NCI-H146 treated with DMSO at 0.1 percent for 48 hours (cell line): ENCODE data around the gene CCDC88B.
A peak's percentile ranks its signal among the peaks of the same experiment; 100 is the strongest.

Source experiments
- DNase-seq: peaks from one replicate; lab custom pipeline; 2025; ENCODE audit not compliant: unreplicated experiment; lab: John Stamatoyannopoulos, UW

CCDC88B gene

GRCh38 chr11:64359712-64360445 is 19.9 kb downstream of the CCDC88B start:
- no peak for DNase-seq

DNA sequence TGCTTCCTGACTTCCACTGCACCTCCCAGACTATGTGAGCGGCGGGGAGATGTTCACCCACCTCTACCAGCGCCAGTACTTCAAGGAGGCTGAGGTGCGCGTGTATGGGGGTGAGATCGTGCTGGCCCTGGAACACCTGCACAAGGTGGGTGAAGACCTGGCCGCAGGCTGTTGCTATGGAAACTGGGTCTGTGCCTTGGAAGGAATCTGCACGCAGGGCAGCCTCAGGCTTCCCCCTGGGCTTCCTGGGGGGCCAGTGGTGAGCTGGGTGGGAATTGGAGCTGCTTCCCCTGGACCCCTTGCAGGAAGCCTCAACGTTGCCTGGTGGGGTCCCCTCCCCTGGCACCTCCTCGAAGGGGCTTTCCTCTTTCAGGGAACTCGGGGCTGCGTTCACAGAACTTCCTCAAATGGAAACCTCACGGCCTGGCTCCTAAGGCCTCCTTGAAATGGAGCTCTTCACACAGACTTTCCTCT is 20.5 kb downstream of the CCDC88B start:
- DNase-seq, result no peak

DNA sequence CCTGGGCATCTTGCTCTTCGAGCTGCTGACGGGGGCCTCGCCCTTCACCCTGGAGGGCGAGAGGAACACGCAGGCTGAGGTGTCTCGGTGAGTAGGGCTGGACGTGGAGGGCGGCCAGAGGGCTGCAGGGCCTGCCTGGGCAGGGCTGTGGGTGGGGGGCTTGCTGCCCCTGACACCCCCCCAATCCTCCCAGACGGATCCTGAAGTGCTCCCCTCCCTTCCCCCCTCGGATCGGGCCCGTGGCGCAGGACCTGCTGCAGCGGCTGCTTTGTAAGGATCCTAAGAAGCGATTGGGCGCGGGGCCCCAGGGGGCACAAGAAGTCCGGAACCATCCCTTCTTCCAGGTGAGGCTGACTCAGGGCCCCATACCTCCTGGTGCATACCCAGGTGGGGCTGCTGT is 21.7 kb downstream of the CCDC88B start:
- DNase-seq, result no peak

- DNase-seq, result no peak
These were observed 22.3 kb downstream of the CCDC88B start for GRCh38 chr11:64362339-64362738.

- DNase-seq, result no peak
These were observed 24.4 kb downstream of the CCDC88B start for GRCh38 chr11:64364435-64364834.

DNA sequence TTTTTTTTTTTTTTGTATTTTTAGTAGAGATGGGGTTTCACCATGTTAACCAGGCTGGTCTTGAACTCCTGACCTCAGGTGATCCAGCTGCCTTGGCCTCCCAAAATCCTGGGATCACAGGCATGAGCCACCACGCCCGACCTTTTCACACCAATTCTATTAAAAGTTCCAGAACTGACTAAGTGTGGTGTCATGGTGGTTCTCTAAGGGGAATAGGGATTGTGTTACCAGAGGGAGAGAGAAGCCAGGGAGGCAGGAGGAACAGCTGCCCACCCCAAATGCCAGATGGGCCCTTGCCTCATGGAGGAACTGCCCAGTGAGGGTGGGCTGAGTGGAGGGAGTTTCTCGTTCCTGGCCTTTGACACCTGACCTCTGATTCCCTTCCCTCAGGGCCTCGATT is 24.9 kb downstream of the CCDC88B start:
- no peak for DNase-seq

- DNase-seq, result no peak
These were observed 26.7 kb downstream of the CCDC88B start for GRCh38 chr11:64366751-64367150.

- no peak for DNase-seq
These were observed 28.1 kb downstream of the CCDC88B start for GRCh38 chr11:64367931-64368672.

DNA sequence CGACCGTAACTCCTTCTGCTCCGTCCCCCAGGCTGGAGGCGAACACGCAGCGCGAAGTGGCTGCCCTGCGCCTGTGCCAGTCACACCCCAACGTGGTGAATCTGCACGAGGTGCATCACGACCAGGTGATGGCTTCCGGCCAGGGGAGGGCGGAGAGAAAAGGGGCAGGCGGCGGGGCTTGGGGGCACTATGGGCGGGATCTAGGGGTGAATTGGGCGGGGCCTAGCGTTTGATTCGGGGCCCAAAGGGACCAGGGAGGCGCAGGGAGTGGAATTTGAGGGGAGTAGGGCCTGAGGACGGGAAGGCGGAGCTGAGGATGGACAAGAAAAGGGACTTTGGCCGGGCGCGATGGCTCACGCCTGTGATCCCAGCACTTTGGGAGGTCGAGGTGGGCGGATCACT is 28.7 kb downstream of the CCDC88B start:
- no peak for DNase-seq

- no peak for DNase-seq
These were observed 29.7 kb downstream of the CCDC88B start for GRCh38 chr11:64369440-64370421.

DNA sequence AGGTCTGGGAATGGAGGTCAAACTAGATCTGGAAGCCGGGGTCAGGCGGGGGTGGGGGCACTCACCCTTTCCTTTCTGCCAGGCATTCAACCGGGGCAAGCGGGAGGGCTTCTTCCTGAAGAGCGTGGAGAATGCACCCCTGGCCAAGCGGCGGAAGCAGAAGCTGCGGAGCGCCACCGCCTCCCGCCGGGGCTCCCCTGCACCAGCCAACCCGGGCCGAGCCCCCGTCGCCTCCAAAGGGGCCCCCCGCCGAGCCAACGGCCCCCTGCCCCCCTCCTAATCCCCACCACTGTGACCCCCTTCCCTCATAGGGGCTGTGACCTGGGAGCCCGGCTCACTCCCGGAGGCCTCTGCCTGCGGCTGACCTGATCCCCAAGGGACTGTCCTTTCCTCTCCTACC is 31.2 kb downstream of the CCDC88B start:
- no peak for DNase-seq

DNA sequence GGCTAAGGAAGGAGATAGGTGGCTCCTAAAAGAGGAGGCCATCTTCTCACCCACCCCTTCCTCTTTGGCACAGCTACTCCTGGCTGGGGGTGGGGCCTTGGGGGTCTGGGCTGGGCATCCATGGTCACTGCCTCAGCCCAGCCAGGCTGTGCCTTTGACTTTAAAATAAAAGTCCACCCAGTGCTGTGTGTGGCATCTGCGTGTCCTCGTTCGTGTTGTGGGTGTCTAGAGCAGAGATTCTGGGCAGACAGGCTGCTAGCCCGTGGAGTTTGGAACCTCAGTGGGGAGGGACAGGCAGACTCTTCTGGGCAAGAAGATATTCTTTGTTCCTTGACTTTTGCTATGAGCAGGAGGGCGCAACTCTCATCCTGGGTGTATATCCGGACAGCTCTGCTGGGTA is 32.0 kb downstream of the CCDC88B start:
- no peak for DNase-seq

- peak; percentile 89 for DNase-seq
These were observed 33.0 kb downstream of the CCDC88B start for GRCh38 chr11:64372802-64373597.

- no peak for DNase-seq
These were observed 33.6 kb downstream of the CCDC88B start for GRCh38 chr11:64373598-64373974.

GRCh38 chr11:64376071-64376470 is 36.1 kb downstream of the CCDC88B start:
- no peak for DNase-seq

DNA sequence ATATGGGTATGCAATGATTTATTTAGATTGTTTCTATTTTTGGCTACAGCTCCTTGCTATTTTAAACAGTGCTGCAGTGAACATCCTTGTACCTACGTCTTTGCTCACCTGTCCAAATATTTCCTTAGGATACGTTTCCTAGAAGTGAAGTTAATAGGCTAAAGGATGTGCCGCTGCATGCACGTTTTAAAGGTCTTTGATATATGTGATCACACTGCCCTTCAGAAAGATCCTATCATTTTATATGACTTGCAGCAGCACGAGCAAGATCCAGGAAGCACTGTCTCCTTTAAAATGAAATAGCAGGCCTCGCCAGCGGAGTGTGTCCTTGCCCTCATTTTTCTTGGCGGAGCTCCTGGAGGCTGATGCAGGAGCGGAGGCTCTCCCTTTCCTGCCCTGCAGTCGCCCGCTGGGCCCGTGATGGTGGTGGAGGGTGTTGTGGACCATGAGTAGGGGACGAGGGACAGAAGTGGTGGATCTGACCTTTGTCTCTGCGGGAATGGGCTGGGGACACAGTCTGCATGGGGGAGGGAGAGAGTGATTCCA is 38.4 kb downstream of the CCDC88B start:
- DNase-seq, result no peak

- DNase-seq, result no peak
These were observed 39.2 kb downstream of the CCDC88B start for GRCh38 chr11:64379160-64379559.

GRCh38 chr11:64379817-64380709 is 40.1 kb downstream of the CCDC88B start:
- no peak for DNase-seq

DNA sequence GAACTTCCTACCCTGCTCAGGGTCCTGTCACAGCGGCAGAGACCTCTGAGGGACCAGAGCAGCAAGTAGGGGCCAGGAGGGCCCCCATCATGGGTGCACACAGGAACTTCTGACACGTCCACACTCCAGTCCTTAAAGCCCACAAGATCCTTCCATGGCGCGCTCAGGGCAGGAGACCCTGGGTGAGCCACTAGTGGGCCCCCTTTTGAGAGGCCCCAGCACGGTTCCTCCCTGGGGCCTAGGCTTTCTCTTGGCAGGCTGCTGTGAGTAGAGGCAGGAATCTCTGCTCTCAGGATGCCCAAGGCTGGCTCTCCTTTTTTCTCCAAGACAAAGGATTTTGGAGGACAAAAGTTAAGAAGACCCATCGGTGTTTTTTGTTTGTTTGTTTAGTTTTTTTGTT is 41.3 kb downstream of the CCDC88B start:
- no peak for DNase-seq
